OCI-LY3 (cell line): ENCODE data around the gene AMPD2.

Experiments
- H2AFZ ChIP-seq: fragments of 200-600, 300-600 bp; shearing (Covaris generic); 2 replicates; pipeline ENCODE4 v1.6.0; 2014; ENCODE audit warnings: antibody characterized with exemption, low read depth, low read length
- H3K27ac ChIP-seq: fragments of 200-600, 300-600 bp; sonication (generic); 2 replicates; pipeline ENCODE4 v1.5.1; 2014; ENCODE audit warnings: mild to moderate bottlenecking, low read length, moderate library complexity, mixed read lengths
- H3K27me3 ChIP-seq: fragments of 200-600, 300-600 bp; sonication (generic); 2 replicates; pipeline ENCODE4 v1.6.1; 2014; ENCODE audit warnings: low read depth, low read length, mixed read lengths
- H3K36me3 ChIP-seq: fragments of 200-600, 300-600 bp; sonication (generic); replicated peaks from 2 replicates; pipeline ENCODE3; 2014; ENCODE audit warnings: low read depth, low read length, mixed read lengths
- H3K4me1 ChIP-seq: fragments of 300-600, 200-600 bp; sonication (generic); 2 replicates; pipeline ENCODE4 v1.6.1; 2014; ENCODE audit warnings: low read length, mixed read lengths
- H3K4me2 ChIP-seq: fragments of 200-600, 300-600 bp; sonication (generic); 2 replicates; pipeline ENCODE4 v1.6.1; 2014; ENCODE audit warnings: low read length, mixed read lengths
- H3K4me3 ChIP-seq: fragments of 300-600, 200-600 bp; sonication (generic); 2 replicates; pipeline ENCODE4 v1.5.1; 2014; ENCODE audit warnings: antibody characterized with exemption, mild to moderate bottlenecking, low read length, moderate library complexity
- H3K79me2 ChIP-seq: fragments of 300-600, 200-600 bp; shearing (Covaris generic); 2 replicates; pipeline ENCODE4 v1.6.1; 2014; ENCODE audit warnings: mild to moderate bottlenecking, low read length, mixed read lengths
- H3K9ac ChIP-seq: fragments of 300-600, 200-600 bp; shearing (Covaris generic); 2 replicates; pipeline ENCODE4 v1.6.0; 2014; ENCODE audit warnings: mild to moderate bottlenecking, low read length, moderate library complexity
- H3K9me3 ChIP-seq: fragments of 200-600, 300-600 bp; shearing (Covaris generic); 2 replicates; pipeline ENCODE4 v1.6.1; 2014; ENCODE audit warnings: low read length, mixed read lengths; ENCODE audit not compliant: insufficient read depth
- H4K20me1 ChIP-seq: fragments of 200-600, 300-600 bp; sonication (generic); 2 replicates; pipeline ENCODE4 v1.6.1; 2016; ENCODE audit warnings: low read length, mixed read lengths; ENCODE audit not compliant: insufficient read depth
- CTCF ChIP-seq: fragments of 200-600, 300-600 bp; sonication (generic); IDR thresholded peaks from 2 replicates; pipeline ENCODE4 v1.5.1; 2014; ENCODE audit warnings: antibody characterized with exemption, low read length, low read depth
- EZH2phosphoT487 ChIP-seq: fragments of 200-600 bp; shearing (Covaris generic); IDR thresholded peaks from 2 replicates; pipeline ENCODE4 v1.6.1; 2018; ENCODE audit warnings: antibody characterized with exemption, mixed run types, low read depth

Gene AMPD2

GRCh38 chr1:109616391-109616790 is 3.2 kb upstream of the AMPD2 start:
- Histone ChIP-seq H3K79me2 (peaks cover 18% of the 10 kb centered on the region), H3K9ac (no peak overlapping the region), H3K27ac (no peak overlapping the region), H3K36me3 (no peaks in the 10 kb centered on the region), H3K9me3 (no peaks in the 10 kb centered on the region), H3K4me1 (peaks cover 17% of the 10 kb centered on the region), H2AFZ (no peak overlapping the region), H3K27me3 (no peaks in the 10 kb centered on the region), H4K20me1 (0 out of 2 replicates have a peak, but pooled peaks cover under 1% of the 10 kb centered on the region), H3K4me3 (no peak overlapping the region), H3K4me2 (no peak overlapping the region)
- TF ChIP-seq CTCF (no peak), EZH2phosphoT487 (no peak)

DNA sequence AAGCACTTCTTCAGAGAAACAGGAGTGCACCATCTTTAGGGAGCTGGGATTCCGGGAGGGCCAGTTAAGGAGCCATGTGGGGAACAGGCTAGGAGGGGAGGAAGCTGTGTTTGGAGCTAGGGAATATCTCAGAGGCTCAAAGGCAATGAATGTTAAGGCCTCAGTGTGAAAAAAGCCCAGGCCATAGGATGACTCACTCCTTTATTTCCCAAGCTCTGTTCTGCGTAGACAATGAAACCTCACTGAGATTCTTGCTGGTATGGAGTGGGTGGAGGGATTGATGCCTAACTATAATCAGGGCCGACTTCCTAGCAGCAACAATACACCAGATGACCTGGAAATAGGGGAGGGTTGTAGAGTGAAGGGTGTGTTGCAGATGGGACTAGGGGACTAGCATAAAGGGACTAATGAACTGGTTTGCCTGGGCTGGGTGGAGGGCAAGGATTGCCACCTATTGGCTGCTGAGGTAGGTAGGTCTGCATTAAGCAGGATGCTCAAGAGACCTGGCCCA is 2.3 kb upstream of the AMPD2 start:
- Histone ChIP-seq H3K4me3 (no peak overlapping the region), H3K27me3 (no peaks in the 10 kb centered on the region), H2AFZ (no peak overlapping the region), H3K4me2 (no peak overlapping the region), H3K9ac (no peak overlapping the region), H3K27ac (no peak overlapping the region), H4K20me1 (0 out of 2 replicates have a peak, but pooled peaks cover 4% of the 10 kb centered on the region), H3K79me2 (peaks cover 28% of the 10 kb centered on the region), H3K4me1 (peaks cover 17% of the 10 kb centered on the region), H3K9me3 (no peaks in the 10 kb centered on the region), H3K36me3 (no peaks in the 10 kb centered on the region)
- TF ChIP-seq CTCF = no peak
- TF ChIP-seq EZH2phosphoT487 = no peak

- peaks cover 43% of the 10 kb centered on the region for H3K79me2 ChIP-seq
- TF ChIP-seq CTCF = no peak
- TF ChIP-seq EZH2phosphoT487 = no peak
- no peaks in the 10 kb centered on the region for H3K27me3 ChIP-seq
- peaks cover 7% of the 10 kb centered on the region; the same call in 1 of the 2 replicates for H4K20me1 ChIP-seq
- H3K36me3 ChIP-seq = no peaks in the 10 kb centered on the region
- peak overlapping the region; percentile 92 for H3K4me2 ChIP-seq
- peaks cover 17% of the 10 kb centered on the region for H3K4me1 ChIP-seq
- peak overlapping the region; percentile 97 for H3K9ac ChIP-seq
- H3K4me3 ChIP-seq = peak overlapping the region; percentile 100
- H2AFZ ChIP-seq = peak overlapping the region; percentile 92
- H3K27ac ChIP-seq = peak overlapping the region; percentile 54
- H3K9me3 ChIP-seq = no peaks in the 10 kb centered on the region
Measured at GRCh38 chr1:109618661-109619575, 719 bp upstream of the AMPD2 start.

DNA sequence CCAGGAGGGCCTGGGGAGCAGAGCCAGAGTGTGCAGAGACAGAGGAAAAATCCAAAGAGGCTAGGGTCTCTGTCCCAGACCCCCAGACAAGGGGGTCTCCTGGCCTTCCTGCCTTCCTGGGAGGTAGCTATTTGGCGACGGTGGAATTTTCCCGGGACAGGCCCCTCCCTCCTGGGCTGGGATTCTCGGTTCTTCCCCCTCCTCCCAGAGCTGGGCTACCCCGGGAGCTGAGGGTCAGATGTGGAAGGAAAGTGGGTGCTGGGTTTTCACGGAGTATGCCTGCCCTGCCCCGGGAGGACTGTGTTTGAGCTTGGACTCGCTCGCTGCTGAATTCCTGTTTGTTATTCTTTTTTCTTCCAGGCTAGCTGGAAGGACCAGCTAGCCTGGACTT is 759 bp downstream of the AMPD2 start:
- Histone ChIP-seq H3K9ac (peak overlapping the region; percentile 97), H4K20me1 (peaks cover 7% of the 10 kb centered on the region; the same call in 1 of the 2 replicates), H3K4me2 (peak overlapping the region; percentile 92), H3K27ac (peak overlapping the region; percentile 54), H3K4me1 (peaks cover 17% of the 10 kb centered on the region), H3K36me3 (no peaks in the 10 kb centered on the region), H2AFZ (peak overlapping the region; percentile 72; the same call in 1 of the 2 replicates), H3K27me3 (no peaks in the 10 kb centered on the region), H3K9me3 (no peaks in the 10 kb centered on the region), H3K79me2 (peaks cover 50% of the 10 kb centered on the region), H3K4me3 (peak overlapping the region; percentile 100)
- no peak for TF ChIP-seq CTCF
